Kidney (tissue), 14 donors: ENCODE measurements around the gene CD3G. TPM values are rescaled to one million over a fixed set of nuclear protein-coding genes. Genes with fewer than 3 reads are reported as not detected.

Experiments
- DNase-seq, 5 donors: peaks; one replicate each; pipeline ENCODE4 v3.0.0-alpha.2; 2013 to 2020
- FAIRE-seq: peaks from 2 replicates; lab custom pipeline; 2012; peaks lifted over from hg19 to GRCh38; lab: Jason Lieb, UNC
- H3K27ac ChIP-seq, 2 donors: one replicate each; pipeline ENCODE4 v1.7.0; 2013; ENCODE audit warnings: low read depth in 2 of 2, low read length in 2 of 2, inconsistent platforms in 1 of 2
- H3K27me3 ChIP-seq: one replicate; pipeline ENCODE4 v1.7.1; 2013; ENCODE audit warnings: low read length, inconsistent platforms; ENCODE audit not compliant: control insufficient read depth, insufficient read depth
- H3K36me3 ChIP-seq, 3 donors: one replicate each; pipeline versions ENCODE4 v1.7.0 to v1.7.1; 2013; ENCODE audit warnings: low read length in 3 of 3, control low read depth in 1 of 3, inconsistent platforms in 1 of 3; ENCODE audit not compliant: insufficient read depth in 3 of 3, control insufficient read depth in 2 of 3
- H3K4me1 ChIP-seq, 3 donors: one replicate each; pipeline versions ENCODE4 v1.7.0 to v1.7.1; 2013; ENCODE audit warnings: low read length in 3 of 3, inconsistent platforms in 1 of 3, low read depth in 1 of 3; ENCODE audit not compliant: control insufficient read depth in 2 of 3, insufficient read depth in 2 of 3
- H3K4me3 ChIP-seq, 3 donors: one replicate each; pipeline versions ENCODE4 v1.7.0 to v1.8.1; 2013; ENCODE audit warnings: low read length in 3 of 3, control low read depth in 1 of 3, inconsistent platforms in 1 of 3
- H3K9ac ChIP-seq, 3 donors: one replicate each; pipeline versions ENCODE4 v1.7.0 to v1.7.1; 2013; ENCODE audit warnings: low read length in 3 of 3, control low read depth in 1 of 3, inconsistent platforms in 1 of 3
- H3K9me3 ChIP-seq, 3 donors: one replicate each; pipeline versions ENCODE4 v1.7.0 to v1.7.1; 2013; ENCODE audit warnings: low read length in 3 of 3, control low read depth in 1 of 3, inconsistent platforms in 1 of 3; ENCODE audit not compliant: control insufficient read depth in 2 of 3, insufficient read depth in 1 of 3
- intact Hi-C: fragments of 100-400 bp; cut with DNase I; formaldehyde crosslinking; loops from one replicate; pipeline ENCODE4 v1.11.1; 2022
- polyA plus RNA-seq: library from polyadenylated mRNA; stranded (reverse); fragments of 350-450 nt; fragmentation: Illumina TruSeq; extraction: RNeasy Lipid Tissue Mini Kit (QIAGEN cat#74804); gene quantifications from one replicate; pipeline ENCODE4 v1.2.3, GENCODE V29; 2014; ENCODE audit warnings: low read depth, low replicate concordance; ENCODE audit not compliant: insufficient read depth
- total RNA-seq: library from RNA; stranded (reverse); fragmentation: NEBNext Ultra II Directional; extraction: Animal tissue kit (Norgen Biotek cat#: 25700); gene quantifications from one replicate; pipeline ENCODE4 v1.2.1, GENCODE V29; 2021
- TF ChIP-seq, protein P1 (sequence below): IDR thresholded peaks from 3 replicates; pipeline ENCODE4 v1.5.1; 2012; ENCODE audit warnings: mild to moderate bottlenecking, moderate library complexity, borderline replicate concordance; ENCODE audit not compliant: insufficient read depth; ENCODE audit errors: extremely low read depth
- donor health status: control.
- donor health status: control.
- donor health status: control.
- donor health status: control.
- donor health status: control.
- donor health status: DM: yes; HTN: yes; CAD: no.
- donor health status: Normal renal cell carcinoma (clear cell type).

The CD3G gene
- total and polyA plus RNA-seq, 2 donors from 2014 or later = 0.45 to 4.8 TPM

GRCh38 chr11:118301600-118302195 lies 42.4 kb upstream of the CD3G start:
- H3K9me3 ChIP-seq = no peaks in the 10 kb centered on the region
- TF ChIP-seq, protein P1, sequence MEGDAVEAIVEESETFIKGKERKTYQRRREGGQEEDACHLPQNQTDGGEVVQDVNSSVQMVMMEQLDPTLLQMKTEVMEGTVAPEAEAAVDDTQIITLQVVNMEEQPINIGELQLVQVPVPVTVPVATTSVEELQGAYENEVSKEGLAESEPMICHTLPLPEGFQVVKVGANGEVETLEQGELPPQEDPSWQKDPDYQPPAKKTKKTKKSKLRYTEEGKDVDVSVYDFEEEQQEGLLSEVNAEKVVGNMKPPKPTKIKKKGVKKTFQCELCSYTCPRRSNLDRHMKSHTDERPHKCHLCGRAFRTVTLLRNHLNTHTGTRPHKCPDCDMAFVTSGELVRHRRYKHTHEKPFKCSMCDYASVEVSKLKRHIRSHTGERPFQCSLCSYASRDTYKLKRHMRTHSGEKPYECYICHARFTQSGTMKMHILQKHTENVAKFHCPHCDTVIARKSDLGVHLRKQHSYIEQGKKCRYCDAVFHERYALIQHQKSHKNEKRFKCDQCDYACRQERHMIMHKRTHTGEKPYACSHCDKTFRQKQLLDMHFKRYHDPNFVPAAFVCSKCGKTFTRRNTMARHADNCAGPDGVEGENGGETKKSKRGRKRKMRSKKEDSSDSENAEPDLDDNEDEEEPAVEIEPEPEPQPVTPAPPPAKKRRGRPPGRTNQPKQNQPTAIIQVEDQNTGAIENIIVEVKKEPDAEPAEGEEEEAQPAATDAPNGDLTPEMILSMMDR = no peak
- no peak overlapping the region for H3K4me3 ChIP-seq
- DNase-seq (no peak), FAIRE-seq (no peak)
- no peak overlapping the region for H3K9ac ChIP-seq
- no peaks in the 10 kb centered on the region for H3K27me3 ChIP-seq
- intact Hi-C loops = no loop called here
- no peaks in the 10 kb centered on the region for H3K36me3 ChIP-seq
- no peak overlapping the region for H3K27ac ChIP-seq
- no peaks in the 10 kb centered on the region for H3K4me1 ChIP-seq

DNA sequence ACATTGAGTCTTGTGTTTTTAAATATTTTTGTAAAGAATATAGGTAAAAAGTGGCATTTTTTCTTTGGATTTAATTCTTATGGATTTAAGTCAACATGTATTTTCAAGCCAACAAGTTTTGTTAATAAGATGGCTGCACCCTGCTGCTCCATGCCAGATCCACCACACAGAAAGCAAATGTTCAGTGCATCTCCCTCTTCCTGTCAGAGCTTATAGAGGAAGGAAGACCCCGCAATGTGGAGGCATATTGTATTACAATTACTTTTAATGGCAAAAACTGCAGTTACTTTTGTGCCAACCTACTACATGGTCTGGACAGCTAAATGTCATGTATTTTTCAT lies 39.9 kb upstream of the CD3G start:
- Histone ChIP-seq H3K4me3 (no peak overlapping the region), H3K9ac (no peak overlapping the region), H3K9me3 (no peaks in the 10 kb centered on the region), H3K36me3 (no peaks in the 10 kb centered on the region), H3K27ac (no peak overlapping the region), H3K27me3 (no peaks in the 10 kb centered on the region), H3K4me1 (no peaks in the 10 kb centered on the region)
- TF ChIP-seq, protein P1 = no peak
- FAIRE-seq (no peak), DNase-seq (no peak)
- intact Hi-C loops = no loop called here

- H3K9me3 ChIP-seq = no peaks in the 10 kb centered on the region
- FAIRE-seq (no peak), DNase-seq (no peak)
- H3K36me3 ChIP-seq = no peaks in the 10 kb centered on the region
- no peak within 1 kb of the TSS for H3K27ac ChIP-seq
- H3K27me3 ChIP-seq = no peaks in the 10 kb centered on the region
- H3K4me3 ChIP-seq = no peak within 1 kb of the TSS
- H3K4me1 ChIP-seq = no peaks in the 10 kb centered on the region
- TF ChIP-seq, protein P1 = no peak
- intact Hi-C loops = no loop called here
- no peak within 1 kb of the TSS for H3K9ac ChIP-seq
These were observed 39.4 kb upstream of the CD3G start, which contains the start of gene CD3E for GRCh38 chr11:118304568-118305248. TSS of gene CD3E (plus strand) at chr11:118304730. CDS start at chr11:118304953, 223 bp downstream.
